Neural cell (in vitro differentiated cells): ENCODE results near the gene APOC3. TPM values are rescaled to one million over a fixed set of nuclear protein-coding genes. Genes with fewer than 3 reads are reported as not detected.

Experiments
- H2AFZ ChIP-seq: fragments of 200-600, 300-800 bp; sonication (generic), shearing (Covaris generic); 2 replicates; pipeline ENCODE4 v1.6.0; 2014; ENCODE audit warnings: low read depth, mild to moderate bottlenecking, antibody characterized with exemption, low read length, moderate library complexity
- H3F3A ChIP-seq: fragments of 200-600 bp; shearing (Covaris generic); 2 replicates; pipeline ENCODE4 v1.6.1; 2016; ENCODE audit warnings: mild to moderate bottlenecking, moderate library complexity, mixed read lengths, antibody characterized with exemption, low read length; ENCODE audit not compliant: insufficient read depth, poor library complexity, severe bottlenecking
- H3K27ac ChIP-seq: fragments of 200-600, 300-800 bp; sonication (generic), shearing (Covaris generic); 2 replicates; pipeline ENCODE4 v1.5.1; 2014; ENCODE audit warnings: mild to moderate bottlenecking, low read length, moderate library complexity
- H3K27me3 ChIP-seq: fragments of 300-800, 200-600 bp; sonication (generic), shearing (Covaris generic); 2 replicates; pipeline ENCODE4 v1.6.0; 2014; ENCODE audit warnings: mild to moderate bottlenecking, low read depth, low read length, moderate library complexity; ENCODE audit not compliant: insufficient read depth
- H3K36me3 ChIP-seq: fragments of 300-800, 200-600 bp; sonication (generic), shearing (Covaris generic); 2 replicates; pipeline ENCODE4 v1.5.1; 2014; ENCODE audit warnings: mild to moderate bottlenecking, antibody characterized with exemption, low read length, moderate library complexity; ENCODE audit not compliant: insufficient read depth
- H3K4me2 ChIP-seq: fragments of 300-800, 200-600 bp; sonication (generic), shearing (Covaris generic); 2 replicates; pipeline ENCODE4 v1.6.0; 2014; ENCODE audit warnings: mild to moderate bottlenecking, low read length
- H3K4me3 ChIP-seq: fragments of 300-800, 200-600 bp; sonication (generic), shearing (Covaris generic); 2 replicates; pipeline ENCODE4 v1.5.1; 2014; ENCODE audit warnings: mild to moderate bottlenecking, low read length, moderate library complexity
- H3K79me2 ChIP-seq: fragments of 200-600 bp; shearing (Covaris generic); replicated peaks from 2 replicates; pipeline ENCODE4 v1.6.0; 2014; ENCODE audit warnings: mild to moderate bottlenecking, low read length, moderate library complexity; ENCODE audit not compliant: insufficient read depth
- H3K9ac ChIP-seq: fragments of 300-800, 200-600 bp; sonication (generic), shearing (Covaris generic); 2 replicates; pipeline ENCODE4 v1.6.1; 2016; ENCODE audit warnings: mild to moderate bottlenecking, low read length, mixed read lengths
- H3K9me2 ChIP-seq: fragments of 200-600 bp; shearing (Covaris generic); 2 replicates; pipeline ENCODE4 v1.6.1; 2016; ENCODE audit warnings: mild to moderate bottlenecking, low read length, mixed read lengths; ENCODE audit not compliant: insufficient read depth
- H3K9me3 ChIP-seq: fragments of 200-600, 300-800 bp; sonication (generic), shearing (Covaris generic); 2 replicates; pipeline ENCODE4 v1.6.1; 2016; ENCODE audit warnings: mild to moderate bottlenecking, mixed run types, low read length, moderate library complexity, mixed read lengths
- H4K20me1 ChIP-seq: fragments of 200-600 bp; shearing (Covaris generic); 2 replicates; pipeline ENCODE4 v1.6.1; 2016; ENCODE audit warnings: mild to moderate bottlenecking, mixed run types; ENCODE audit not compliant: insufficient read depth
- EP300 ChIP-seq: fragments of 450-650 bp; conservative IDR thresholded peaks from 2 replicates; pipeline ENCODE4 v1.6.1; 2014; ENCODE audit warnings: antibody characterized with exemption, mild to moderate bottlenecking, moderate library complexity; ENCODE audit not compliant: poor library complexity, severe bottlenecking
- EZH2 ChIP-seq: fragments of 200-600, 300-800 bp; shearing (Covaris generic), sonication (generic); IDR thresholded peaks from 2 replicates; pipeline ENCODE4 v1.6.1; 2014; ENCODE audit warnings: antibody characterized with exemption, low read length, borderline replicate concordance, mild to moderate bottlenecking; ENCODE audit not compliant: insufficient read depth, poor library complexity, severe bottlenecking
- MXI1 ChIP-seq: fragments of 450-650 bp; conservative IDR thresholded peaks from 2 replicates; pipeline ENCODE4 v1.6.1; 2014; ENCODE audit warnings: antibody characterized with exemption, mild to moderate bottlenecking; ENCODE audit not compliant: poor library complexity, severe bottlenecking
- POLR2AphosphoS5 ChIP-seq: IDR thresholded peaks from 2 replicates; pipeline ENCODE4 v1.6.1; 2012
- RAD21 ChIP-seq: fragments of 450-650 bp; conservative IDR thresholded peaks from 2 replicates; pipeline ENCODE4 v1.6.1; 2014; ENCODE audit warnings: antibody characterized with exemption, mild to moderate bottlenecking, moderate library complexity
- REST ChIP-seq: IDR thresholded peaks from 2 replicates; pipeline ENCODE4 v1.6.1; 2012; ENCODE audit warnings: borderline replicate concordance
- TAF1 ChIP-seq: IDR thresholded peaks from 2 replicates; pipeline ENCODE4 v1.6.1; 2012; ENCODE audit warnings: low read depth
- polyA plus RNA-seq: library from polyadenylated mRNA; depleted of rRNA; stranded (reverse); fragments of >200 nt; gene quantifications from 2 replicates; pipeline ENCODE4 v1.2.3, GENCODE V29; 2014
- TF ChIP-seq, protein P1 (sequence below): fragments of 450-650 bp; IDR thresholded peaks from 2 replicates; pipeline ENCODE4 v1.5.1; 2014; ENCODE audit warnings: antibody characterized with exemption, mild to moderate bottlenecking, moderate library complexity; ENCODE audit not compliant: poor library complexity, severe bottlenecking

APOC3 gene
- polyA plus RNA-seq, 1 donor from 2014 or later, result not detected

DNA sequence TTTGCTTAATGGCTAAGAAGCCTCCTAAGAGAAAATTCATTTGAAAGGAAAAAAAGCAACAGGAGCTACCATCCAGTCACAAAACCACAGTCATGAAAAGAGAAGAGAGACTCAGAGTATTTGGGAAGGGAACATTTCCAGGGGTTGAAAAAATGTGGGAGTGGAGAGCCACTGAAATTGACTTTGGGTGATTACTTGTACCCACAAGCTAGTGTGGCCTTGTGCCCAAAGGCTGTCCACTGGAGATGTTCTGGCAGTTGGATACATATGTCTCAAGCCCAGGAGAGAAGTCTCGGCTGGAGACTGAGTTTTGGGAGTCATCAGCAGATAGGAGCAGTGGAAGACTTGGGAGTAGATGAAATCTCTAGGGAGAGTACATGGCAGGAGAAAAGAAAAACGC lies 34.9 kb upstream of the APOC3 start:
- H4K20me1 ChIP-seq, result no peaks in the 10 kb centered on the region
- TF ChIP-seq REST (no peak), MXI1 (no peak), RAD21 (no peak)

GRCh38 chr11:116796548-116796947 lies 33.2 kb upstream of the APOC3 start:
- no peaks in the 10 kb centered on the region for H3F3A ChIP-seq
- H3K79me2 ChIP-seq, result no peaks in the 10 kb centered on the region
- H3K4me2 ChIP-seq, result no peak overlapping the region
- H4K20me1 ChIP-seq, result no peaks in the 10 kb centered on the region
- TF ChIP-seq EP300, result no peak
- TF ChIP-seq TAF1, result no peak
- no peak for TF ChIP-seq POLR2AphosphoS5
- TF ChIP-seq MXI1, result no peak
- TF ChIP-seq, protein P1, sequence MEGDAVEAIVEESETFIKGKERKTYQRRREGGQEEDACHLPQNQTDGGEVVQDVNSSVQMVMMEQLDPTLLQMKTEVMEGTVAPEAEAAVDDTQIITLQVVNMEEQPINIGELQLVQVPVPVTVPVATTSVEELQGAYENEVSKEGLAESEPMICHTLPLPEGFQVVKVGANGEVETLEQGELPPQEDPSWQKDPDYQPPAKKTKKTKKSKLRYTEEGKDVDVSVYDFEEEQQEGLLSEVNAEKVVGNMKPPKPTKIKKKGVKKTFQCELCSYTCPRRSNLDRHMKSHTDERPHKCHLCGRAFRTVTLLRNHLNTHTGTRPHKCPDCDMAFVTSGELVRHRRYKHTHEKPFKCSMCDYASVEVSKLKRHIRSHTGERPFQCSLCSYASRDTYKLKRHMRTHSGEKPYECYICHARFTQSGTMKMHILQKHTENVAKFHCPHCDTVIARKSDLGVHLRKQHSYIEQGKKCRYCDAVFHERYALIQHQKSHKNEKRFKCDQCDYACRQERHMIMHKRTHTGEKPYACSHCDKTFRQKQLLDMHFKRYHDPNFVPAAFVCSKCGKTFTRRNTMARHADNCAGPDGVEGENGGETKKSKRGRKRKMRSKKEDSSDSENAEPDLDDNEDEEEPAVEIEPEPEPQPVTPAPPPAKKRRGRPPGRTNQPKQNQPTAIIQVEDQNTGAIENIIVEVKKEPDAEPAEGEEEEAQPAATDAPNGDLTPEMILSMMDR, result no peak
- TF ChIP-seq RAD21, result no peak
- H2AFZ ChIP-seq, result no peak overlapping the region
- no peak overlapping the region for H3K9ac ChIP-seq
- H3K9me2 ChIP-seq, result no peaks in the 10 kb centered on the region
- no peaks in the 10 kb centered on the region for H3K36me3 ChIP-seq
- no peak overlapping the region for H3K4me3 ChIP-seq
- H3K9me3 ChIP-seq, result no peaks in the 10 kb centered on the region
- no peaks in the 10 kb centered on the region for H3K27me3 ChIP-seq
- no peak overlapping the region for H3K27ac ChIP-seq

More for the DNA sequence above, 34.9 kb upstream of the APOC3 start:
- no peak overlapping the region for H3K4me3 ChIP-seq
- no peak overlapping the region for H3K9ac ChIP-seq
- no peaks in the 10 kb centered on the region for H3K9me3 ChIP-seq
- no peaks in the 10 kb centered on the region for H3K36me3 ChIP-seq
- no peak overlapping the region for H2AFZ ChIP-seq
- H3K79me2 ChIP-seq, result no peaks in the 10 kb centered on the region
- no peaks in the 10 kb centered on the region for H3K9me2 ChIP-seq
- no peaks in the 10 kb centered on the region for H3K27me3 ChIP-seq
- H3F3A ChIP-seq, result no peaks in the 10 kb centered on the region
- no peak overlapping the region for H3K27ac ChIP-seq
- no peak overlapping the region for H3K4me2 ChIP-seq

DNA sequence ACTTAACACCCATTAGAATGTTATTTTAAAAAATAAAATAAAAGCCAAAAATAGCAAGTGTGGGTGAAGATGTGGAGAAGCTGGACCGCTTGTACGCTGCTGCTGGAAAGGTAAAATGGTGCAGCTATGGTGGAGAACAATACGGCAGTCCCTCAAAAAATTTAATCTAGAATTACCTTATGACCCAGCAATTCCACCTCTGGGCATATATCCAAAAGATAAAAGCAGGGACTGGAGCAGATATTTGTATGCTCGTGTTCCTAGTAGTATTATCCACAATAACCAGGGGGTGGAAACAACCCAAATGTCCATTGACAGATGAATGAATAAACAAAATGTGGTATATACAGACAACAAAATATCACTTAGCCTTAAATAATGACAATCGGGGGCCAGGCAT lies 31.9 kb upstream of the APOC3 start:
- H3K9me2 ChIP-seq, result no peaks in the 10 kb centered on the region
- H3K36me3 ChIP-seq, result no peaks in the 10 kb centered on the region
- no peaks in the 10 kb centered on the region for H3K79me2 ChIP-seq
- TF ChIP-seq EZH2 (no peak), TAF1 (no peak)
- H3K9ac ChIP-seq, result no peak overlapping the region
- H3K27me3 ChIP-seq, result no peaks in the 10 kb centered on the region
- no peaks in the 10 kb centered on the region for H4K20me1 ChIP-seq
- no peak overlapping the region for H3K4me2 ChIP-seq
- H2AFZ ChIP-seq, result no peak overlapping the region
- H3K4me3 ChIP-seq, result no peak overlapping the region
- no peaks in the 10 kb centered on the region for H3F3A ChIP-seq
- no peak overlapping the region for H3K27ac ChIP-seq
- H3K9me3 ChIP-seq, result no peaks in the 10 kb centered on the region
